Amniotic epithelial cell (primary cell): ENCODE measurements around the gene SBF1.
"Not testable (repeated sequence)": the region's sequence is repeated elsewhere in the genome, so short reads cannot be mapped to it uniquely, and the experiment has no call there.

Experiments used
- DNase-seq: peaks from one replicate; pipeline ENCODE4 v3.0.0-alpha.2; 2010; ENCODE audit warnings: low read depth

Gene SBF1

DNA sequence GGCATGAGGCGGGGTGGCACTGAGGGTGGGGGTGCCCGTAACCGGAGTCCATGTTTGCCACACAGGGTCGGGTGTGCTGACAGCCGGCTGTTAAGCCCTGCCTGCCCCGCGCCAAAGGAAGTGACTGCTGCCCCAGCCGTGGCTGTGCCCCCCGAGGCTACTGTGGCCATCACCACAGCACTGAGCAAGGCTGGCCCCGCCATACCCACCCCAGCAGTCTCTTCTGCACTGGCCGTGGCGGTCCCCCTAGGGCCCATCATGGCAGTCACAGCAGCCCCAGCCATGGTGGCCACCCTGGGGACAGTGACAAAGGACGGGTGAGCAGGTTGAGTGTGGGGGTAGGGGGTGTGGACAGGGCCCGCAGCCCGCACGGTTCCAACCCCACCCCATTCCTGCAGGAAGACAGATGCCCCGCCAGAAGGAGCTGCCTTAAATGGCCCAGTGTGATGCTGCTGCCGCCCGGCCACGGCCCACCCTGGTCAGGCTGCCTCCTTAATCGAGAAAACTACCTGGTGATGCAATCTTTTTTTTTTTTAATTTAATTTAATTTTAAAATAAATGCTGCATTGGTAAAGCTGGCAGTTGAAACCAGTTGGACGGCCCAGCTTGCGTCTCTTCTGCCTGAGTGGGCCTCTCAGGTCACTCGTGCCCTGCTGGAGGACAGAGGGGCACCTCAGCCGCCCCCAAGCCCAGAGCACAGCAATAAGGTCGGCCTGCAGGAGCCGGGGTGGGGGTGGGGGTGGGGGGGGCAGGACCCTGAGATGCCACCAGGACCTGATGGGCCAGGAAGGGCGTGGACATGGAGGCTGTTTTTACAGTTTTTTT lies 30.8 kb downstream of the SBF1 start:
- no peak for DNase-seq

GRCh38 chr22:50443197-50443596 lies 31.6 kb downstream of the SBF1 start:
- no peak for DNase-seq

GRCh38 chr22:50441428-50441993 lies 33.3 kb downstream of the SBF1 start:
- DNase-seq: no peak

DNA sequence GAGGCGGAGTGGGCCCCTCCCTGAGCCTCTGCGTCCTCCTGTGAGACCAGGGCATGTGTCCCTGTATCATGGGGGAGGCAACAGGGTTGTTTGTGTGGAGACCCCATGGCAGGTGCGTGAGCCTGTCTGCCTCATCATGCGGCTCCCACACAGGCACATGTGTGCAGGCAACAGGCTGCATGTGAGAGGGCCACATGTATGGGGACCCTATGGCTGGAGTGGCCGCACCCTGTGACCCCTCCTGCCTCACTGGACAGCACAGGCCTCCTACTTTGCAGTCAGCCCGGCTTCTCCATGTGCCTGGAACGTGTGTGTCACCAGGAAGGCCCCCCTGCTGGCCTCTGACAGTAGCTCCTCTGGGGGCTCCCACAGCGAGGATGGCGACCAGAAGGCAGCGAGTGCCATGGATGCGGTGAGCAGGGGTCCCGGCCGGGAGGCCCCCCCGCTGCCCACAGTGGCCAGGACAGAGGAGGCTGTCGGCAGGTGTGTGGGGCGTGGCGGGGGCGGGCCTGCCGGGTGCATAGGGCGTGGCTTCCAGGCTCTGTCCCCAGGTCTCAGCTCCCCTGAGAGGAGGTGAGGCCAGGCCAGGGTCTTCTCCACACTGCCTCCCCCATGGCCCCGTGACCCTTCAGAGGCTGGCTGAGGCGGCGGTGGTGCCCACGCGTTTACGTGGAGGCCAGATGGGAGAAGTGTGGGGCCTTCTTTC lies 34.1 kb downstream of the SBF1 start:
- DNase-seq: no peak

- DNase-seq: no peak
Measured at GRCh38 chr22:50439871-50440331, 34.9 kb downstream of the SBF1 start.

DNA sequence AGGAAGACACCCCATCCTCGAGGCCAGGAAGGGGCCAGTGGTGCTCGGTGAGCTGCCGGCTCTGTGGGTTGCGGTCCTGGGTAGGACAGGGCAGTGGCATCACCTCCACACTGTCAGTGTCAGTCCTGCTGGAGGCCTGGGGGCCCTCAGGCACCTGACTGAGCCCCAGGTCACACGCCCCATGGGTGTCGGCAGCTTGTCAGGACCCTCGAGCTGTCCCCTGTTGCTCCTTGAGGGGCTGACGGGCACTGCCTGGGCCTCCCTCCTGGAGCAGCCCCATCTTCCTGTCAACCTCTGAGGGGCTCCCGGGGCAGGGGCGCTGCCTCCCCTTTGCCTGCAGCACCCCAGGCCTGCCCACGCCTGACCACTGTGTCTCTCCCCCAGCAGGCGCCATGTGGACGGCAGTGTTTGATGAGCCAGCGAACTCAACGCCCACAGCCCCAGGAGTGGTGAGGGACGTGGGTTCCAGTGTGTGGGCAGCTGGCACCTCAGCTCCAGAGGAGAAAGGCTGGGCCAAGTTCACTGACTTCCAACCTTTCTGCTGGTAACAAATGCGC lies 35.4 kb downstream of the SBF1 start:
- DNase-seq: no peak

GRCh38 chr22:50438305-50439275 lies 36.2 kb downstream of the SBF1 start:
- DNase-seq: no peak

- no peak for DNase-seq
Measured at GRCh38 chr22:50437511-50438304, 37.1 kb downstream of the SBF1 start.

- no peak for DNase-seq
Measured at GRCh38 chr22:50436841-50437341, 37.9 kb downstream of the SBF1 start.

- DNase-seq: no peak
Measured at GRCh38 chr22:50436015-50436830, 38.6 kb downstream of the SBF1 start.

DNA sequence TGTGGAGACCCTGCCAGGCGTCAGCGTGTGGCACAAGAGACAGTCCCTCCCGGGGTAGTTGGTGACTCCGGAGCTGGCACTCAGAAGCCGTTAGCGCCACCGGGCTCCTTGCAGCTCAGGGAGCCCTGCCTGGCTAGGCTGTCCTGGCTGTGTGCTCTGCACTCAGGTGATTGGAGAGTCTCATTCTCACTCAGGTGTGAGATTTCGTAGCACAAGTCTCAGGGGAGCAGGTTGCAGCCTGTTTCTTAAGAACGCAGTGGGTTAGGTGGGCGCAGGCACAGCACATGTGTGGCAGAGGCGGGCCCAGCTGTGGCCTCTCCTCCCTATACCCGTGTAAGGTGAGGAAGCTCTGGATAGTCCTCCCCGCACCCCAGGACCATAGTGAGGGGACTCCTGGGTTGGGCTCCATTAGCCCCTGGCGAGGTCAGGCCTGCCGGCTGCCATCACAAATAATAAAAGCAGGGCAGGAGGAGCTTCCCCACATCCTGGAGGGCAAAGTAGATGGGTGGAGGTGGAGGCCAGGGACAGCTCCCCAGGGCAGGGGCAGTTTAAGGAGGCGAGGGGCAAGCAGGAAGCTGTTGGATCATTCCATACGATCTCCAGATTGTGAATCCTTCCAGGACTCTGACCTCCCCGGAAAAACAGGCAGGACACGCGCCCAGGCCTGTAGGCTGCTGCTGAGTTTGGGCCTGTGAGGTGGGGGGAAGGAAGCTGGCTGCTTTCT lies 39.4 kb downstream of the SBF1 start:
- no peak for DNase-seq

DNA sequence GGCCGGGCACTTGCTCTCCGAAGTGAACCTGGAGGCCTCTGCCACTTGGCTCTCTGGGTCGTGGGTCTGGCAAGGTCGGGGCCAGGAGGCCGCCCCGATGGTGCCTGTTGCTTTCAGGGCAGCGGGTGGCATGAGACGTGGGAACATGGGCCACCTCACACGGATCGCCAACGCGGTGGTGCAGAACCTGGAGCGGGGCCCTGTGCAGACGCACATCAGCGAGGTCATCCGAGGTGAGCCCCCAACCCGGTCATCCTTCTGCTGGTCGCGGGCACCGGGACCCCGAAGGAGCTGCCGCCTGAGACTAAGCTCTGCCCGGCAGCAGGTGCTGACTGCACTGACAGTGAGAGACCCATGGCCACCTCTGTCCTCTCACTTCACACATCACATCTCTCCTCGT lies 40.0 kb downstream of the SBF1 start:
- no peak for DNase-seq

GRCh38 chr22:50432877-50433510 lies 41.8 kb downstream of the SBF1 start:
- not testable (repeated sequence) for DNase-seq

DNA sequence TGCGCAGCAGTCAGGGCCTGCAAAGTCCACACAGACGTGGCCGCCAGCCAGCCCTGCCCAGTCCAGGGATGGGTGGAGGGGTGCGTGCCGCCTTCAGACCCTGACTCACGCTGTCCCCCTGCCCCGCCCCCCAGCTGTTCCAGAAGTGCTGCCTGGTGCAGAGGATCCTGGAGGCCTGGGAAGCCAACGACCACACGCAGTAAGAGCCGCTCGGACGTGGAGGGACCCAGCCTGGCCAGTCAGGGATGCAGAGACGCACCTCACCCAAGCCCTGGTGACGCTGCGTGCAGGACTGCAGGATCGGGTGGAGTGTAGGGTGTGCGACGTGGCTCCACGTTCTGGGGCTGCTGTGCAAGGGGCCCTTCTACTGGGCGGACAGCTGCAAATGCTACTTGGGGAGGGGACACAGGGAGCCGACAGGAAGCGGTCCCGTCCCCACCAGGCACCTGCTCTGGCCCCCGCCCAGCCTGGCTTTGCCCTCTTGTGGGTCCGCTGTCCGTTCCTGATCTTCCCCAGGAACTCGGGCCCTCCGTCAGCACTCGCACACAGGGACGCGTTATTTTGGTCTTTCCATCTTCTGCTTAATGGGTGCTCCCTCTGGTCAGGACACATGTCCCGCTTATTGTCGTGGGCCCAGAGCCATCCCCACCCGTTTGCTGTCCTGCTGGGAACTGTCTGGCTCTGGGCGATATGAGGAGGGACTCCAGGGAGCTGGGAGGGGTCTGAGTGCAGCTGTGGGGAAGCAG lies 42.5 kb downstream of the SBF1 start:
- DNase-seq: no peak

DNA sequence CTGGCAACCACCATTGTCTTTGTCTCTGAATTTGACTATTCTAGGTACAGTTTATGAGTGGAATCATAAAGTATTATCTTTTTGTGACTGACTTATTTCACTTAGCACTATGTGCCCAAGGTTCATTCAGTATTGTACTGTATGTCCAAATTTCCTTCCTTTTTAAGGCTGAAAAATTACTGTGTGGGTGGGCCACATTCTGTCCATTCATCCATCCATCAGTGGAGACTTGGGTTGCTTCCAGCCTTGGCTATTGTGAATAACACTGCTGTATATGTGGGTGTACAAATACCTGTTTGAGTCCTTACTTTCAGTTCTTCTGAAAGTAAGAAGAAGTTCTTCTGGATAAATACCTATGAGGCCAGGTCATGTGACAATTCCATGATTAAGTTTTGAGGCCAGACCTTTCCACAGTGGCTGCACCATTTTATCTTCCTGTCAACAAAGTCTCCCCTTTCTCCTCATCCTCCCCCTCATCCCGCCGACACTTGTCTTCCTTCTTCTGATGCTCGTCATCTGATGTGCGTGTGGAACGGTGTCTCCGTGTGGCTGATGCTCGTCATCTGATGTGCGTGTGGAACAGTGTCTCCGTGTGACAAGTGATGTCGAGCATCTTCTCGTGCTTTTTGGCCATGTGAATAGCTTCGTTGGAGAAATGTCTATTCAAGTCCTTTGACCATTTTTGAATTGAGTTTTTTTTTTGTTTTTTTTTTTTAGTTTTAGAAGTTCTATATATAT lies 49.5 kb downstream of the SBF1 start:
- DNase-seq: peak; percentile 15

DNA sequence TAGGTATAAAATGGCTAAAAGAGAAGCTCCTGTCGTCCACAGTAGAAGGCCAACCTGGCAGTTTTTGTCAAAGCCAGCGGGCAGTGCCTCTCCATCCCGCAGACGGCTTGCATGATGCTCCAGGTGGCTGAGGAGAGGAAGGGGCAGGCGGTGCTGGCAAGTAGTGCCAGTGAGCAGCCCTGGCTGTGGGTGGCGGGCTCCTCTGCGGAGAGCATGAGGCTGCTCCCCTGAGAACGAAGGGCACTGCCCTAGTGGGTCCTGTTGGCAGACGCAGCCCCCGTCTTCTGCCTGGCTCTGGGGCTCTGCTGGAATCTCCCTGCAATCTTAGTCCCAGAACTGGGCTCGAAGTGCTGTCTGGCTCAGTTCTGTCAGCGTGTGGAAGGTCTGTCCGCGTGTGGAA lies 50.9 kb downstream of the SBF1 start:
- no peak for DNase-seq
